Cardiac muscle cell (in vitro differentiated cells and primary cell): Measurements from ENCODE around the gene PAGR1. TPM values are rescaled to one million over a fixed set of nuclear protein-coding genes. Genes with fewer than 3 reads are reported as not detected.

Experiments used
- DNase-seq, 2 donors: peaks; one replicate each; pipeline versions ENCODE4 v3.0.0 to v3.0.0-alpha.2; 2010 to 2017; ENCODE audit warnings: low read depth in 1 of 2, low spot score in 1 of 2
- H3K27ac ChIP-seq: fragments of 200-600 bp; sonication (generic); 2 replicates; pipeline ENCODE4 v1.5.1; 2016
- H3K27me3 ChIP-seq: fragments of 200-600 bp; sonication (generic); 2 replicates; pipeline ENCODE4 v1.6.0; 2016; ENCODE audit warnings: control low read depth
- H3K36me3 ChIP-seq: fragments of 200-600 bp; sonication (generic); 2 replicates; pipeline ENCODE4 v1.5.1; 2016; ENCODE audit warnings: control low read depth
- H3K4me1 ChIP-seq: fragments of 200-600 bp; sonication (generic); 2 replicates; pipeline ENCODE4 v1.8.1; 2017; ENCODE audit warnings: low read depth, mild to moderate bottlenecking, mixed run types
- H3K4me3 ChIP-seq: fragments of 200-600 bp; sonication (generic); 2 replicates; pipeline ENCODE4 v1.5.1; 2016; ENCODE audit warnings: mild to moderate bottlenecking
- H3K9me3 ChIP-seq: fragments of 200-600 bp; sonication (generic); 2 replicates; pipeline ENCODE4 v1.5.1; 2017; ENCODE audit warnings: low read depth, mild to moderate bottlenecking, control low read depth
- CTCF ChIP-seq: IDR thresholded peaks from 2 replicates; pipeline ENCODE4 v1.5.1; 2012; ENCODE audit warnings: low read depth, mild to moderate bottlenecking, low read length
- polyA plus RNA-seq: library from polyadenylated mRNA; unstranded; fragments of >200 nt; fragmentation: Nextera tagmentation; extraction: Ambion mirVana; gene quantifications from 2 replicates; pipeline ENCODE4 v1.2.1, GENCODE V29; 2016
- total RNA-seq: library from RNA; depleted of rRNA; stranded (reverse); fragments of >200 nt; gene quantifications from 2 replicates; pipeline ENCODE4 v1.2.3, GENCODE V29; 2016

Gene PAGR1
- total and polyA plus RNA-seq, 2 experiments from 2014 or later, result 113 to 120 TPM

GRCh38 chr16:29858149-29858849 lies 42.3 kb downstream of the PAGR1 start:
- Histone ChIP-seq H3K4me1 (peaks cover 10% of the 10 kb centered on the region), H3K9me3 (no peaks in the 10 kb centered on the region), H3K36me3 (peaks cover 5% of the 10 kb centered on the region), H3K27me3 (no peaks in the 10 kb centered on the region), H3K4me3 (no peak overlapping the region), H3K27ac (no peak overlapping the region)
- no peak for DNase-seq
- no peak for TF ChIP-seq CTCF

GRCh38 chr16:29858974-29859373 lies 43.0 kb downstream of the PAGR1 start:
- H3K4me1 ChIP-seq, result peaks cover 10% of the 10 kb centered on the region
- H3K36me3 ChIP-seq, result peaks cover 5% of the 10 kb centered on the region
- no peak overlapping the region for H3K27ac ChIP-seq
- no peak overlapping the region for H3K4me3 ChIP-seq
- no peaks in the 10 kb centered on the region for H3K27me3 ChIP-seq
- no peaks in the 10 kb centered on the region for H3K9me3 ChIP-seq
- no peak for DNase-seq
- no peak for TF ChIP-seq CTCF

GRCh38 chr16:29860218-29860617 lies 44.3 kb downstream of the PAGR1 start:
- H3K27me3 ChIP-seq, result no peaks in the 10 kb centered on the region
- H3K9me3 ChIP-seq, result no peaks in the 10 kb centered on the region
- peaks cover 5% of the 10 kb centered on the region for H3K36me3 ChIP-seq
- TF ChIP-seq CTCF, result no peak
- DNase-seq, result no peak
- peaks cover 10% of the 10 kb centered on the region for H3K4me1 ChIP-seq
- no peak overlapping the region for H3K27ac ChIP-seq
- H3K4me3 ChIP-seq, result no peak overlapping the region

- peak; percentile 11 for TF ChIP-seq CTCF
- Histone ChIP-seq H3K4me3 (peak overlapping the region; percentile 88), H3K36me3 (peaks cover 5% of the 10 kb centered on the region), H3K27me3 (no peaks in the 10 kb centered on the region), H3K4me1 (no peaks in the 10 kb centered on the region), H3K27ac (peak overlapping the region; percentile 99), H3K9me3 (no peaks in the 10 kb centered on the region)
- DNase-seq, result peak; percentile 27 to 43
Observed at GRCh38 chr16:29862383-29862883, 46.5 kb downstream of the PAGR1 start.

- no peaks in the 10 kb centered on the region for H3K4me1 ChIP-seq
- peak; percentile 51 for TF ChIP-seq CTCF
- H3K36me3 ChIP-seq, result peaks cover 5% of the 10 kb centered on the region
- no peaks in the 10 kb centered on the region for H3K9me3 ChIP-seq
- peak within 1 kb of the TSS; percentile 99 for H3K27ac ChIP-seq
- H3K4me3 ChIP-seq, result peak within 1 kb of the TSS; percentile 88
- H3K27me3 ChIP-seq, result no peaks in the 10 kb centered on the region
- peak; percentile 97 to 99 for DNase-seq
Observed at GRCh38 chr16:29862884-29863668, 47.1 kb downstream of the PAGR1 start, which contains the start of gene CDIPT. Gene CDIPT (minus strand): TSS chr16:29863226. CDS start chr16:29862857, 369 bp downstream.
